Raji (cell line): ENCODE measurements around the gene DCAF8L1.

ENCODE experiments used
- POLR2A ChIP-seq: IDR thresholded peaks from 2 replicates; pipeline ENCODE4 v1.6.1; 2011; ENCODE audit warnings: low read depth, low read length, control low read depth; ENCODE audit not compliant: insufficient read depth

DCAF8L1 gene

DNA sequence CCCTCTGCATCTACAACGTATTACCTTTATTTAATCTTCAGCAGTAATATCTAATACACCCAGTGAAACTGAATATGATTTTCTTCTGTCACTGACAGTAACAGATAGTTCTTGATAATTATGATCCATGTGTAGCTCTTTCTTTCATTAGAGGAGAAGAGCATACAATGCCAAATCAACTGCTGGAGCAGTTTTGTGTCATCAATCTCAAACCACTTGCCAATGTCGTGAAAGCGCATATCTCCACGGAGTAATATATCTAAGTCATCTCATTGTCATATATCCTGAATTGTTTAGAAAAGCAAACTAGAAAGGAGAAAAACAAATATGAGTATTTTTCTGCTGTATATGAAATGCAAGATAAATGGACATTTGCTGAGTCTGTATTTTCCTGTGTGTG, 47.9 kb downstream of the DCAF8L1 start:
- TF ChIP-seq POLR2A = no peak
